ENCODE measurements around the gene DNASE1L2.

Gene DNASE1L2

DNA sequence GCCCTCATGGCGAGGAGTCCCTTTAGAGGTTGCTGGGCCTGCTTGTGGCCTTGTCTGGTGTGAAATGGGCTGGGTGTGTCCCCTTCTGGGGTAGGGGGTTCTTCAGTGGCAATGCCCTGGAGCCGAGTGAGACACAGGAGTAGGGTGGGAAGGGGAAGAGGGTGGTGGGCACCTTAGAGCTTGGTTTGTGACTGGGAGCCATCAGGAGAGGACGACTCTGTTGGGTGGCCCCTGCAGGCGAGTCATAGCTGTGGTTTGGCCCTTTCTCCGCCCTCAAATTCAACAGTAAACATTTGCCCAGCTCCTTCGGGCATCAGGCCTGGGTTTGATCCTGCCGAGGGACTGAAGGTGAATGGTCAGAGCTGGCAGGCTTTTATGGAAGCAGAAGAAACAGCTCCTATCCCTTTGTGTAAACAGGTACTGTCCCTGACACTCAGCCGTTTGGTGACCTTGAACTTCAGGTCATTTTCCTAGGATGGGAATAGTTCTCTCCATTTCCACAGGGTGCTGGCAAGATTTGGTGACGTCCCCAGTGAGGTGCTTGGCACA, 9.9 kb upstream of the DNASE1L2 start:
- no peak for DNase-seq (ENCODE audit: low spot score)

DNA sequence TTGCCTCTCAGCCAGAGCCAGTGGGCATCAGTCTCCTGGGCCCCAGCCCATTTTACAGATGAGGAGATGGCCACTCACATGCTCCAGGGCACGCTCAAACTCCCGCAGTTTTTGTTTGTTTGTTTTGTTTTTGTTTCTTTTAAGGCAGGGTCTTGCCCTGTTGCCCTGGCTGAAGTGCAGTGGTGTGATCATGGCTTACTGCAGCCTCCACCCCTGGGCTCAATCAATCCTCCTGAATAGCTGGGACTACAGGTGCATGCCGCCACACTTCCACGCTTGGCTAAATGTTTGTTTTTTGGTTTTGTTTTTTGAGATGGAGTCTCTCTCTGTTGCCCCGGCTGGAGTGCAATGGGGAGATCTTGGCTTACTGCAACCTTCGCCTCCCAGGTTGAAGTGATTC, 9.3 kb upstream of the DNASE1L2 start:
- DNase-seq (ENCODE audit: low spot score): no peak

DNA sequence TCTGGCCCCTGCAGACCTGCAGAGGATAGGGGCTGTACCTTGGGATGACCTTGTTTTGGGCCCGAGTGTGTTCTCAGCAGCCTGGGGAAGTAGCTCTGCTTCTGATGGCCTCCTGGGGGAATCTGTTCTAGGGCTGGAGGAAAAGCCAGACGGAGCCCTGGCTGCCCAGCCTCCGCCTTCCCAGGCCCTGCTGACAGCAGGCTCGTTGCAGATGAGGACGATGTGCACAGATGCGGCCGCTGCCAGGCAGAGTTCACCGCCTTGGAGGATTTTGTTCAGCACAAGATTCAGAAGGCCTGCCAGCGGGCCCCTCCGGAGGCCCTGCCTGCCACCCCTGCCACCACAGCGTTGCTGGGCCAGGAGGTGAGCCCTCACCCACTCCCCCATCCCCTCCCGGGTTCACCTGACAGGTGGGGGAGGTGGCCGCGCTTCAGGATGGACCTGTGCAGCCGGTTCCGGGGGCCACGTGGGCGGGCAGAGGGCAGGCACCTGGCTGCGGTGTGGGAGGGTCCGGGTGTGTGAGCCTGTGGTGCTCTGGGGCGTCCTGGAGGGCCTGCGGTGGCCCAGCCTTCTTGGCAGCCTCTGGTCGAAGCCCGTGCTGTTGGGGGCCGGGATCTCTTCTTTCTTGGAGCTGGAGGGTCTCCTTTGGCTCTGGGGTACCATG, 8.0 kb upstream of the DNASE1L2 start:
- DNase-seq (ENCODE audit: low spot score): no peak

DNA sequence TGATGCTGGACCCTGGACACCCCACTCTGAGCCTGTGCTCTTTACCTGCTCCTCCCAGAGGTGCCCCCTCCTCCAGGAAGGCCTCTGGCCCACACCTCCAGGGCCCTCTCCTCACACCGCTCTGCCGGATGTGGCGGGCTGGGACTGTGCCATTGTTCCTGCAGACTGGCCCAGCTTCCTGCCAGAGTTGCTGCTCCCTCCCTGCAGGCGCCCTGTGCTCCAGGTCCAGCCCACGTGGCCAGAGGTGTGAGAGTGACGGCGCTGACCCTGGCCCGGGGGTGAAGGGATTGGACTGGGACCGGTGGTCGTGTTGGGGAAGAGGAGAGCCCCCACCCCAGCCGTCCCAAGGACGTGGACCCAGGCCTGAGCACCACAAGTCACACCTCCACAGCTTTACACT, 7.2 kb upstream of the DNASE1L2 start:
- DNase-seq (ENCODE audit: low spot score): no peak

DNA sequence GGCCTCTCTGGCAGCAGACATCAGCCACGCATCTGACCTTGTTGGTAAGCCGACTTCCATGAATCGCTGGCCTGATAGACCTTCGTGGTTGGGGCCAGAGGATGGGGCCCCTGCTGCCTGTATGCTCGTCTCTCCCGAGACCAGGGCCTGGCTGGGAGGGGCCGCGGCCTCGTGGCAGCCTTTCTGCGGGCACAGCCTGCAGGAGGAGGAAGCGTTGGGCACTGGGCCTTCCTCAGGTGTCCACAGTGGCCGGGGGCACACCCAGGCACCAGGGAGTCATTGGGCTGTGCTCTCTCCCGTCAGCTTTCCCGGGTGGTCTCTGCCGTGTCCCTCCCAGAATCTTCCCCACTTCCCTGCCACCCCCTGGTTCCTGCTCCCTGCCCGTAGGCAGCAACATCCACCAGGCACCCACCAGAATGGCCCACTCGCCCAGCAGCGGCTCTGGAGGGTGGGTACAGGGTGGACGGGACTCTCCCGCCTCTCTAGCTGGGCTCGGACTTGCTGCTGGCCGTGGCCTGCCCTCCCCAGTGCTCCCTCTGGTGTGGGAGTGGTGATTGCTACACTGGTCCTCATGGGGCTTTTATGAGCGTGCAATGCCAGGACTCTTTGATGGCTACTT, 6.5 kb upstream of the DNASE1L2 start:
- no peak for DNase-seq (ENCODE audit: low spot score)

DNA sequence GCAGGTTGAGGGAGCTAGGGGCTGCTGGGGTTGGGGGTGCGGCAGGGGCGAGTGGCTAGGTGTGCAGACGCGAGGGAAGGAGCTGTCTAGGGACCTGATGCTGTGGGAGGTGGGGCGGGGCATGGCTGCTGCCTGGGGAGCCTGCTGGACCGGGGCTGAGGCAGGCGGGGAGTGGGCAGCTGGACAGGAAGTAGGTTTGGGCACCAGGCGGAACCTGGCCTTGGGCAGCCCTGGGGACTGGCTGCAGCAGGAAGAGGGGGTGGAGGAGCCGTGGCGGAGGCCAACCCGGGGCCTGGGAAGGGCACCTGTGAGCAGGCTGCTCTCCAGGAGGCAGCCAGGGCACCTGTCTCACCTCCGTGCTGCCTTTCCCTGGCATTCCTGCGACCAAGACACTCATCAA, 5.9 kb upstream of the DNASE1L2 start:
- no peak for DNase-seq (ENCODE audit: low spot score)

DNA sequence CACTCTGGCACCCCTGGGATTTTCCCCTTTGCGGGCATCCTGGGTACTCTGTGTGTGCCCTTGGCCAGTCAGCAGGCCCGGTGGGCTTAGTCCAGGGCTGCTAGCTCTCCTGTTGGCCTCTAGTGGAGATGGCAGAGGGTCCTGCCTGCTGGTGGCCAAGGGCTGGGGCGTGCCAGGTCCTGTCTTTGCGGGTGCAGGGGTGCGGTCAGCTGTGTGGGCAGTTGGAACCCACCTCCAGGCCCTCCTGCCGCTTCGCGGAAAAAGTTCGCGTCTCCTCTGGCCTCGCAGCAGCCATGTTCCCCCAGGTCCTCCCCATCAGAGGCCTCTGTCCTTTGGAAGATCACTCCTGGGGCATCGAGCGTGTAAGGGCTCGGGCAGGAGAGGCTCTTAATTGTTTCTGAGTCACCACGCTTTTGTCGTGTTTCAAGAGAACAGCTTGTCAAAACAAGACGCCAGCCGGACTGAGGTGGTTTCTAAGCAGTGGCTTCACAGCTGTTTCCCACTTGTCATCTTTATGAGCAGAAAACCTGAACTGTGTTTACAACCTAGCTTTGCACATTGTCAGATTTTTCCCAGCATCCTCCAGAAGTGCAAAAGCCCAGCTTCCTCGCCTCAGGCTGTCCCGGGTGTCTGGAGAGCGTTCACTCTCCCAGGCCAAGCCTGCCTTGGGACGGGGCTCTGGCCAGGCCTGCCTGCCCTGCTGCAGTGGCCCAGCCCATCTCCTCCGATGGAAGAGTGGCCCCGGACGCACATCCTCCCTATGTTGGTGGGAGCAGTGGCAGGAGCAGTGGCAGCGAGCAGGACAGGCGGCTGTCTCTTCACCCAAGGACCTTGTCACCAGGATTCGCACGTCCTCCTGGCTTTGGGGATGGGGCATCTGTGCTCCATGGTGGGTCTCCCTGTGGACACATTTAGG, 5.0 kb upstream of the DNASE1L2 start:
- no peak for DNase-seq (ENCODE audit: low spot score)

DNA sequence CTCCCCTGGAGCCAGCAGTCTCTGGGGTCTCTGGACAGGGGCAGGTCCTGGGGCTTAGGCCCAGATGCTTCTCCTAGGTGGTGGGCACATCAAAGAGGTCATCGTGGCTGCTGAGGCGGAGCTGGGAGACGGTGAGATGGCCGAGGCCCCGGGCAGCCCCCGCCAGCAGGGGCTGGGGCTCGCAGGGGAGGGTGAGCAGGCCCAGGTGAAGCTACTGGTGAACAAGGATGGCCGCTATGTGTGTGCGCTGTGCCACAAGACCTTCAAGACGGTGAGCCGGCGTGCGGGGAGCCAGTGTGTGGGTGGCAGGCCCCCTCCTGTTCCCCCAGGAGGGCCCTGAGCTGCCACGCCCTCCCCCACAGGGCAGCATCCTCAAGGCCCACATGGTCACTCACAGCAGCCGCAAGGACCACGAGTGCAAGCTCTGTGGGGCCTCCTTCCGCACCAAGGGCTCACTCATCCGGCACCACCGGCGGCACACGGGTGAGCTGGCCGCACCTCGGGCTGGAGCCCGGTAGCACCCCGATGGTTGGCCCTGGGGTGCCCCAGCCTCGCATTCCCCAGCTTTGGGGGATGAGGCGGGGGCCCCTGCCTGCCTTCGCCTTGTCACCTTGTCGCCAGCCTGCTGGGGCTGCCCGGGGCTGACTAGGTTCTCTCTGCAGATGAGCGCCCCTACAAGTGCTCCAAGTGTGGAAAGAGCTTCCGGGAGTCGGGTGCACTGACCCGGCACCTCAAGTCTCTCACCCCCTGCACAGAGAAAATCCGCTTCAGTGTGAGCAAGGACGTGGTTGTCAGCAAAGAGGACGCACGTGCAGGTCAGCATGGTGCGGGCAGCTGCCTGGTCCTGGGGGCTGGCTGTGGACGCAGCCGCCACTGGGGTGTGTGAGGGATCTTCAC, 3.9 kb upstream of the DNASE1L2 start:
- DNase-seq (ENCODE audit: low spot score): no peak

DNA sequence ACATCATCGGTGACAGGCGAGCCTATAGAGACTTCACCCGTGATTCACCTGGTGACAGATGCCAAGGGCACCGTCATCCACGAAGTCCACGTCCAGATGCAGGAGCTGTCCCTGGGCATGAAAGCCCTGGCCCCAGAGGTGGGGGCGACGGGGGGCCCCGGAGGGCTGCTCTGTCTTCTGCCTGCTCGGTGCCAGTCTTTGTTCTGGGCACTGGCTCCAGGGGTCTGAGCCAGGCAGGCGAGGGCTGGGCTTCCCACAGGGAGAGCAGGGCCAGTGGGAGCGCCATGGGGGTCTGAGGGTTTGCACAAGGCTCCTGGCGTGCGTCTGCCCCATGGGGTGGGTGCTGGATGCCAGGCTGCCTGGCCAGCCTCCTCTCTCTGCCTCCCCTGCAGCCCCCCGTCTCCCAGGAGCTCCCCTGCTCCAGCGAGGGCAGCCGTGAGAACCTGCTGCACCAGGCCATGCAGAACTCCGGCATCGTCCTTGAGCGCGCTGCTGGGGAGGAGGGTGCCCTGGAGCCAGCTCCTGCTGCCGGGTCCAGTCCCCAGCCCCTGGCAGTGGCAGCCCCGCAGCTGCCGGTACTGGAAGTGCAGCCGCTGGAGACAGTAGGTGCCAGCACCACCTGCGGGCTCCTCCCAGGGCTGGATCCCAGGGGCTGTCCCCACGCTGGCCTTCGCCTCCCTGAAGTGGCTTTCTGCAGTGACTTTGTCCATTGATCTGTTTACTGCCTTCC, 3.0 kb upstream of the DNASE1L2 start:
- no peak for DNase-seq (ENCODE audit: low spot score)

DNA sequence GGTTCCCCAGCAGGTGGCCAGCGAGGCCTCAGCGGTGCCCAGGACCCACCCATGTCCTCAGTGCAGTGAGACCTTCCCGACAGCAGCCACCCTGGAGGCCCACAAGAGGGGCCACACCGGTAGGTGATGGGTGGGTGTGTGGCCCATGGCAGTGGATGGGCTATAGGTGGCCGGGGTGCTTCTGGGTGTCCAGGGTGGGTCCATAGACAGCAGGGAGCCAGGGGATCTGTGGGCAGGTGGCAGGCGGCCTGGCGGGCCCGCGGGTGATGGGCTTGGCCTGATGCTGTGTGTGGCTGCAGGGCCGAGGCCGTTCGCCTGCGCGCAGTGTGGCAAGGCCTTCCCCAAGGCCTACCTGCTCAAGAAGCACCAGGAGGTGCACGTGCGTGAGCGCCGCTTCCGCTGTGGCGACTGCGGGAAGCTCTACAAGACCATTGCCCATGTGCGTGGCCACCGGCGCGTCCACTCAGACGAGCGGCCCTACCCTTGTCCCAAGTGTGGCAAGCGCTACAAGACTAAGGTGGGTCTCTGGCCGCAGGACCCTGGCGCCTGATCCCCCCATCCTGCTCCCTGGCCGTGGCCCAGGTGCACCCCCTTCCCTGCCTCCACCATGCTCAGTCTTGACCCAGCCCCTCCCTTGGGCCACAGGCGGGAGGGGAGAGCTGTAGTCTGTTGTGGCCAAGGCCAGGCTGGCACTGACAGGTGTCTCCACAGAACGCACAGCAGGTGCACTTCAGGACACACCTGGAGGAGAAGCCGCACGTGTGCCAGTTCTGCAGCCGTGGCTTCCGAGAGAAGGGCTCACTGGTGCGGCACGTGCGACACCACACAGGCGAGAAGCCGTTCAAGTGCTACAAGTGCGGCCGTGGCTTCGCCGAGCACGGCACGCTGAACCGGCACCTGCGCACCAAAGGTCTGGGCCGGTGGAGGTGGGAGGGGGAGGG, 2.1 kb upstream of the DNASE1L2 start:
- no peak for DNase-seq (ENCODE audit: low spot score)

DNA sequence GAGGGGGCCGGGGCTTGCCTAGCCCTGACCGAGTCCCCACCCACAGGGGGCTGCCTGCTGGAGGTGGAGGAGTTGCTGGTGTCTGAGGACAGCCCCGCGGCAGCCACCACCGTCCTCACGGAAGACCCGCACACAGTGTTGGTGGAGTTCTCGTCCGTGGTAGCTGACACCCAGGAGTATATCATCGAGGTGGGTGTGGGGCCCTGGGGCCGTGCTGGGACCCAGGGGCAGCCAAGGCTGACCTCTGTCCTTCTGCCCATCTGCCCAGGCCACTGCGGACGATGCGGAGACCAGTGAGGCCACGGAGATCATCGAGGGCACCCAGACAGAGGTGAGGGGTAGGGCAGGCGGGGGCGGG, 1.5 kb upstream of the DNASE1L2 start:
- DNase-seq (ENCODE audit: low spot score): no peak

DNA sequence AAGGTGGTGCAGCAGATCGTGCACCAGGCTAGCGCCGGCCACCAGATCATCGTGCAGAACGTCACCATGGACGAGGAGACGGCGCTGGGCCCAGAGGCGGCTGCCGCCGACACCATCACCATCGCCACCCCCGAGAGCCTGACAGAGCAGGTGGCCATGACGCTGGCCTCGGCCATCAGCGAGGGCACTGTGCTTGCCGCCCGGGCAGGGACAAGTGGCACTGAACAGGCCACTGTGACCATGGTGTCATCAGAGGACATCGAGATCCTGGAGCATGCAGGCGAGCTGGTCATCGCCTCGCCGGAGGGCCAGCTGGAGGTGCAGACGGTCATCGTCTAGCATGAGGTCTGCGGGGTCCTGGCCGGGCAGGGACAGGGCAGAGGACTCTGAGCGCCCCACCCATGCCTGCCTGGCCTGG, 1.0 kb upstream of the DNASE1L2 start:
- DNase-seq (ENCODE audit: low spot score): no peak

DNA sequence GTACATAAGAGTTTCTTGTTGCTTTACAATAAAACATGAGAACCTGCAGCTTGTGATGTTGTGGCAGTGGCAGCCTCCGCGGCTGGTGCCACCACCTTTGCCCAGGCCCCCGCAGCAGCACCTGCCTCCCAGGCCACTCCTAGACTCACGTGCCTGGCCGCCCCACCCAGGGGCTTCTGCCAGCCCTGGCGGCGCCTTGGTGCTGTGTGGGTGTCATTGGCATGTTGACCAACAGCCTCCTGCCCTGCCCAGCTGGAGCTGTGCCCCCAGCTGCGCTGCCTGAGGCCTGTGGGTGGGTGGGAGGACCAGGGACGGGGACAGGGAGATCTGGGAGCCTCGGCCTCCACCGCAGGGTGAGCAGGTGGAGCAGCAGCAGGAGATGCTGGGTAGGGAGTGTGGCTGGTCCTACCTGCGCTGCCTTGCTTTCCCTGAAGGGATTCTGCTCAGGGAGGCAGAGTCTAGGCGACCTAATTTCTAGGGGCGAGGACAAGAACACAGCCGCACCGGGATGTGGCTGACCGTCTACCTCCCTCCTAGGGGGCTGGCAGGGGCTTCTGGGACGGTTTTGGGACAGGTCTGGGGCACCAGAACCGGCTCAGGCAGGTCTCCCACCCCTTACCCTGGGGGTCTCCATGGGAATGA, 428 bp upstream of the DNASE1L2 start:
- DNase-seq (ENCODE audit: low spot score): no peak

DNA sequence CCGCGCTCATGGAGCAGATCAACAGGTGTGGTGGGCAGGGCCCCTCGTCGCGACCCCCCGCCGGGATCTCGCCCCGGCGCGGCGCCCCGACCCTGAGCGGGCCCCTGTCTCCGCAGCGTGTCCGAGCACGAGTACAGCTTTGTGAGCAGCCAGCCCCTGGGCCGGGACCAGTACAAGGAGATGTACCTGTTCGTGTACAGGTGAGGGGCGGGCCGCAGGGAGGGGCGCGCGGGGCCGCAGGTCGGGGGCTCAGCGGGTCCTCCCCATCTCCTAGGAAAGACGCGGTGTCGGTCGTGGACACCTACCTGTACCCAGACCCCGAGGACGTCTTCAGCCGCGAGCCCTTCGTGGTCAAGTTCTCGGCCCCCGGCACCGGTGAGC, 848 bp downstream of the DNASE1L2 start:
- DNase-seq (ENCODE audit: low spot score): no peak

DNA sequence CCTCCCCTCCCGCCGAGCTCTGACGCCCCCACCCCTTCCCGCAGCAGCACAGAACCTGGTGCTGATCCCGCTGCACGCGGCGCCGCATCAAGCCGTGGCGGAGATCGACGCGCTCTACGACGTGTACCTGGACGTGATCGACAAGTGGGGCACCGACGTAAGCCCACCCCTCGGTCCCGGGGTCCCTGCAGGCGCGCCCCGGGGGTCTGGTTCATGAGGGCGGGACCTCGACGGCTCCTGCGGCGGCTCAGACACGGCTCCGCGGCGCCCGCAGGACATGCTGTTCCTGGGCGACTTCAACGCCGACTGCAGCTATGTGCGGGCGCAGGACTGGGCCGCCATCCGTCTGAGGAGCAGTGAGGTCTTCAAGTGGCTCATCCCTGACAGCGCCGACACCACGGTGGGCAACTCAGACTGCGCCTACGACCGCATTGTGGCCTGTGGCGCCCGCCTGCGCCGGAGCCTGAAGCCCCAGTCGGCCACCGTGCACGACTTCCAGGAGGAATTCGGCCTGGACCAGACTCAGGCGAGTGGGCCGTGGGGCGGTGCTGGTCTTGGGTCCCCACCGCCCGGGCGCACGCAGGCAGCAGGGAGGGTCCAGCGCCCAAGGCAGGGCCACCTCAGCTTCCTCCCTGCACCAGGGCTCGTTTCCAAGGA, 1.4 kb downstream of the DNASE1L2 start:
- DNase-seq (ENCODE audit: low spot score): no peak

DNA sequence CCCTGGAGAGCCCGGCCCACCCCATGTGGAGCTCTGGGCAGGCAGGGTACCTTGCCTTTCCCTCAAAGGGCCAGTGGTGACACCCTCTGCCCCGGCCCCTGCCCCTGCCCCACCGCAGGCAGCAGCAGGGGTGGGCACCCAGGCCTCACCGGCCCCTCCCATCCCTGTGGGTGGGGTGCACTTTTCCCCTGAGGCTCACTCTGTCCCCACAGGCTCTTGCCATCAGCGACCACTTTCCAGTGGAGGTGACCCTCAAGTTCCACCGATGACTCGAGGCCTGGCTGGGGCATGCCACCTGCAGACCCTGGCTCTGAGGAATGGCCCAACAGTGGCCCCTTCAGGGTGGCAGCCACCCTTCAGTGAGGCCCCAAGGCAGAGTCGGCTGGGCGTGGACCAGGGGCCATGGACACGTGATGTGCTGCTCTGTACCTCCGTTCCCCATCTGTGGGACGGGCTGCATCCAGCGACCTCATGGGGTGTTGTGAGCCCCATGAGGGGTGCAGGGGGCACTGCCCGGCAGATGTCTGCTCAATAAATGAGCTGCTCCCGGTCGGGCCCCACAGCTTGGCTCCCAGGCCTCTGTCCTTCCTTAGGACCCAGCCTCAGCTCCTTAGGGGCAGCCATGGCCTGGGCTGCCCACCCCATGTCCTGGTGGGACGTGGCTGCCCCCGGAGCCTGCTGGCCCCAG, 2.0 kb downstream of the DNASE1L2 start:
- DNase-seq (ENCODE audit: low spot score): no peak

DNA sequence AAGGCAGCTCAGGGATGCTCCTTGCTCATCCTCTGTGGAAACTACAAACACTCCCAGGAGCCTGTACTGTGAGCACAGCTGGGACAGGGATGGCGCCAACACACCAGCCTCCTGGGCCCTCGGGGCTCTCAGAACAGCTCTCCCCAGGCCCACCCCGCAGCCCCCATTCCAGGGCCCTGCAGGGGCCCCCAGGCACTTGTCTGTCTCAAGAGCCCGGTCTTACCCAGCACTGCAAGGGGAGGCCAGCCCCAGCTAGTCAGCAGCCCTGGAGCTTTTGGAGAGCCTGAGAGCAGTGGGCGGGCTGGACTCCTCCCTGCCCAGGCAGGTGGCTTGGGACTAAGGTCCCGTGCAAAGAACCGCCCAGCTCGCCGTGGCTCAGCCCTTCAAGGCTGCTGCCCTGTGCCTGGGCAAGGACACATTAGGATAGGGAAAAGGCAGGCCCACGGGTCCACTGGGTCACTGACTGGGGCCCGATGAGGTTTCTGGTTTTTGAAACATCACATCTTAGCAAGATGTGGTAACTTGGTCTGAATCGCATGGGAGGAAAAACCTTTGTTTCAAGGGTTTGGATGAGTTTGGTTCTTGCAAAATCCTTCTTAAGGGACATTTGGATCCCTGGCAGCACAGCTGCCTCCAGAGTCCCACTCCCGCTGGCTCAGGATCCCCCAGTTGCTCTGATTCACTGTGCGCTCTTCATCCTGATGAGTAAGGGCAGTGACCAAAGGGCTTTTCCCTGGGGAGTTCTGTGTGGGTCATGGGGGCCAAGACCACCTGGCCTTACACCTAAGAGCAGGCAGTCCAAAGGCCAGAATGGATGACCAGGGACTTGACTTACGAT, 2.8 kb downstream of the DNASE1L2 start:
- no peak for DNase-seq (ENCODE audit: low spot score)
